MM.1S (cell line): ENCODE measurements around the gene NQO2.
"Not testable (repeated sequence)": the region's sequence is repeated elsewhere in the genome, so short reads cannot be mapped to it uniquely, and the experiment has no call there.

Source experiments
- DNase-seq: peaks from one replicate; pipeline ENCODE4 v3.0.0-alpha.2; 2015
- H2AFZ ChIP-seq: fragments of 300-600 bp; sonication (generic); 2 replicates; pipeline ENCODE4 v1.6.0; 2016; ENCODE audit warnings: antibody characterized with exemption, low read length
- H3F3A ChIP-seq: fragments of 300-600 bp; sonication (generic); 2 replicates; pipeline ENCODE4 v1.6.1; 2016; ENCODE audit warnings: mild to moderate bottlenecking, antibody characterized with exemption, low read length, moderate library complexity, mixed read lengths; ENCODE audit not compliant: insufficient read depth
- H3K27ac ChIP-seq: fragments of 300-600 bp; sonication (generic); 2 replicates; pipeline ENCODE4 v1.5.1; 2016; ENCODE audit warnings: mild to moderate bottlenecking, low read length
- H3K27me3 ChIP-seq: fragments of 300-600 bp; sonication (generic); replicated peaks from 2 replicates; pipeline ENCODE4 v1.6.0; 2016; ENCODE audit warnings: low read length; ENCODE audit not compliant: insufficient read depth
- H3K36me3 ChIP-seq: fragments of 300-600 bp; sonication (generic); replicated peaks from 2 replicates; pipeline ENCODE4 v1.6.1; 2016; ENCODE audit warnings: mild to moderate bottlenecking, low read length, mixed read lengths; ENCODE audit not compliant: insufficient read depth
- H3K4me1 ChIP-seq: fragments of 300-600 bp; sonication (generic); 2 replicates; pipeline ENCODE4 v1.6.1; 2016; ENCODE audit warnings: low read length, mixed read lengths
- H3K4me2 ChIP-seq: fragments of 300-600 bp; sonication (generic); 2 replicates; pipeline ENCODE4 v1.6.0; 2016; ENCODE audit warnings: low read depth, low read length
- H3K4me3 ChIP-seq: fragments of 300-600 bp; sonication (generic); 2 replicates; pipeline ENCODE4 v1.5.1; 2016; ENCODE audit warnings: low read length, mixed read lengths
- H3K79me2 ChIP-seq: fragments of 300-600 bp; sonication (generic); 2 replicates; pipeline ENCODE4 v1.6.1; 2016; ENCODE audit warnings: mixed run types, low read length, mixed read lengths
- H3K9ac ChIP-seq: fragments of 300-600 bp; sonication (generic); 2 replicates; pipeline ENCODE4 v1.6.1; 2016; ENCODE audit warnings: low read length, mixed read lengths
- H3K9me2 ChIP-seq: fragments of 300-600 bp; sonication (generic); replicated peaks from 2 replicates; pipeline ENCODE4 v1.6.1; 2016; ENCODE audit warnings: mild to moderate bottlenecking, low read length, mixed read lengths; ENCODE audit not compliant: insufficient read depth
- H3K9me3 ChIP-seq: fragments of 300-600 bp; sonication (generic); replicated peaks from 2 replicates; pipeline ENCODE4 v1.6.1; 2016; ENCODE audit warnings: mild to moderate bottlenecking, low read length, mixed read lengths; ENCODE audit not compliant: insufficient read depth
- H4K20me1 ChIP-seq: fragments of 300-600 bp; sonication (generic); 2 replicates; pipeline ENCODE4 v1.6.1; 2016; ENCODE audit warnings: mild to moderate bottlenecking, low read length, moderate library complexity, mixed read lengths; ENCODE audit not compliant: insufficient read depth
- CTCF ChIP-seq: fragments of 300-600 bp; sonication (generic); IDR thresholded peaks from 2 replicates; pipeline ENCODE4 v1.5.1; 2016; ENCODE audit warnings: antibody characterized with exemption, low read length, mixed read lengths
- EZH2 ChIP-seq: fragments of 300-600 bp; sonication (generic); optimal IDR thresholded peaks from 2 replicates; pipeline ENCODE3; 2017; ENCODE audit warnings: low read depth, mild to moderate bottlenecking, antibody characterized with exemption, low read length, mixed read lengths
- EZH2phosphoT487 ChIP-seq: fragments of 300-600 bp; sonication (generic); IDR thresholded peaks from 2 replicates; pipeline ENCODE4 v1.6.1; 2018; ENCODE audit warnings: antibody characterized with exemption, low read length

Gene NQO2

GRCh38 chr6:3019065-3019464, 19.4 kb downstream of the NQO2 start:
- peaks cover 14% of the 10 kb centered on the region for H3K4me1 ChIP-seq
- no peaks in the 10 kb centered on the region for H3K9me3 ChIP-seq
- no peaks in the 10 kb centered on the region for H3K36me3 ChIP-seq
- no peak overlapping the region for H3K4me3 ChIP-seq
- no peak overlapping the region for H2AFZ ChIP-seq
- DNase-seq, result no peak
- no peak overlapping the region for H3K9ac ChIP-seq
- 0 out of 2 replicates have a peak, but pooled peaks cover 4% of the 10 kb centered on the region for H3K79me2 ChIP-seq
- H3K4me2 ChIP-seq, result no peak overlapping the region
- H3F3A ChIP-seq, result peaks cover 9% of the 10 kb centered on the region
- H4K20me1 ChIP-seq, result no peaks in the 10 kb centered on the region
- TF ChIP-seq EZH2phosphoT487 (no peak), CTCF (no peak), EZH2 (no peak)
- no peaks in the 10 kb centered on the region for H3K27me3 ChIP-seq
- no peak overlapping the region for H3K27ac ChIP-seq
- no peaks in the 10 kb centered on the region for H3K9me2 ChIP-seq

- H3F3A ChIP-seq, result peaks cover 11% of the 10 kb centered on the region
- H3K79me2 ChIP-seq, result 0 out of 2 replicates have a peak, but pooled peaks cover 4% of the 10 kb centered on the region
- no peak for TF ChIP-seq EZH2
- TF ChIP-seq EZH2phosphoT487, result no peak
- no peak for TF ChIP-seq CTCF
- H3K27me3 ChIP-seq, result no peaks in the 10 kb centered on the region
- H2AFZ ChIP-seq, result no peak overlapping the region
- no peaks in the 10 kb centered on the region for H3K36me3 ChIP-seq
- H3K9me3 ChIP-seq, result no peaks in the 10 kb centered on the region
- DNase-seq, result no peak
- H3K4me3 ChIP-seq, result no peak overlapping the region
- H3K9me2 ChIP-seq, result no peaks in the 10 kb centered on the region
- H3K27ac ChIP-seq, result no peak overlapping the region
- no peaks in the 10 kb centered on the region for H4K20me1 ChIP-seq
- no peak overlapping the region for H3K9ac ChIP-seq
- H3K4me2 ChIP-seq, result no peak overlapping the region
- peaks cover 21% of the 10 kb centered on the region for H3K4me1 ChIP-seq
Measured at GRCh38 chr6:3019749-3020320, 20.1 kb downstream of the NQO2 start.

GRCh38 chr6:3020976-3021598, 21.4 kb downstream of the NQO2 start:
- not testable (repeated sequence) for H3K4me2 ChIP-seq, H3K27me3 ChIP-seq, H3K27ac ChIP-seq, H3K4me3 ChIP-seq, H3K36me3 ChIP-seq, DNase-seq, H3K9ac ChIP-seq, H3K79me2 ChIP-seq, H2AFZ ChIP-seq, H4K20me1 ChIP-seq, H3K9me3 ChIP-seq, H3K9me2 ChIP-seq
- H3K4me1 ChIP-seq, result peaks cover 32% of the 10 kb centered on the region
- H3F3A ChIP-seq, result peaks cover 23% of the 10 kb centered on the region
